Omental fat pad (tissue), 4 donors: ENCODE results near the gene HDAC3. TPM values are rescaled to one million over a fixed set of nuclear protein-coding genes. Genes with fewer than 3 reads are reported as not detected.
"Not testable (repeated sequence)": the region's sequence is repeated elsewhere in the genome, so short reads cannot be mapped to it uniquely, and the experiment has no call there.

Experiments
- ATAC-seq: fragments of 150-250 bp; one replicate; pipeline ENCODE4 v1.9.1; 2016; ENCODE audit warnings: mild to moderate bottlenecking, moderate library complexity; ENCODE audit not compliant: low FRiP score
- DNase-seq: peaks from one replicate; pipeline ENCODE4 v3.0.0-alpha.2; 2019; ENCODE audit warnings: low spot score
- total RNA-seq, 4 donors: library from RNA; depleted of rRNA; stranded (reverse); fragments of >200 nt; gene quantifications; one replicate each; pipeline ENCODE4 v1.1.0, GENCODE V29; 2016
- TF ChIP-seq, protein P1 (sequence below), 3 donors: fragments of 450-650 bp; IDR thresholded peaks; one replicate each; pipeline ENCODE4 v1.5.1; 2016 to 2017; ENCODE audit warnings: antibody characterized with exemption in 3 of 3, mild to moderate bottlenecking in 3 of 3, moderate library complexity in 2 of 3

HDAC3 gene
- total RNA-seq, 4 donors from 2014 or later: 31.5 to 50.6 (median 38.5) TPM

DNA sequence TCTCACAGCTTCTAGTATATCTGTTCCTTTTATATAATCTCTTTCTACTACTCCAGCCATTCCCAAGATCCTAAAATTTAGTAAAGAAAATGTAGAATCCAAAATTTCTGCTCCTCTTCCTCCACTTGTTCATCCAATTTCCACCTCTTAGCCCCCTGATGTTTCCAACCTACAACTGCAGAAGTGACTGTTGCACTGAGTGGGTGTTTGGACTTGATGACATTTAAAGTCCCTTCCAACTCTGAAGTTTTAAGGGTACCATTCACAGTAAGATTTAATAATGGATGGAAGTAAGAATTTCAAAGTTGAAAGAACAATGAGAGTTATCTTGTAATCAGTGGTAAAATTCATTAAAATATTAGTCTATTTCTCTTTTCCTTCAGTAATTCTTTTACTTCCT is 23.3 kb downstream of the HDAC3 start:
- no peak for DNase-seq
- TF ChIP-seq, protein P1, sequence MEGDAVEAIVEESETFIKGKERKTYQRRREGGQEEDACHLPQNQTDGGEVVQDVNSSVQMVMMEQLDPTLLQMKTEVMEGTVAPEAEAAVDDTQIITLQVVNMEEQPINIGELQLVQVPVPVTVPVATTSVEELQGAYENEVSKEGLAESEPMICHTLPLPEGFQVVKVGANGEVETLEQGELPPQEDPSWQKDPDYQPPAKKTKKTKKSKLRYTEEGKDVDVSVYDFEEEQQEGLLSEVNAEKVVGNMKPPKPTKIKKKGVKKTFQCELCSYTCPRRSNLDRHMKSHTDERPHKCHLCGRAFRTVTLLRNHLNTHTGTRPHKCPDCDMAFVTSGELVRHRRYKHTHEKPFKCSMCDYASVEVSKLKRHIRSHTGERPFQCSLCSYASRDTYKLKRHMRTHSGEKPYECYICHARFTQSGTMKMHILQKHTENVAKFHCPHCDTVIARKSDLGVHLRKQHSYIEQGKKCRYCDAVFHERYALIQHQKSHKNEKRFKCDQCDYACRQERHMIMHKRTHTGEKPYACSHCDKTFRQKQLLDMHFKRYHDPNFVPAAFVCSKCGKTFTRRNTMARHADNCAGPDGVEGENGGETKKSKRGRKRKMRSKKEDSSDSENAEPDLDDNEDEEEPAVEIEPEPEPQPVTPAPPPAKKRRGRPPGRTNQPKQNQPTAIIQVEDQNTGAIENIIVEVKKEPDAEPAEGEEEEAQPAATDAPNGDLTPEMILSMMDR (IDR thresholded peaks at IDR 0.05): no peak
- no peak for ATAC-seq

DNA sequence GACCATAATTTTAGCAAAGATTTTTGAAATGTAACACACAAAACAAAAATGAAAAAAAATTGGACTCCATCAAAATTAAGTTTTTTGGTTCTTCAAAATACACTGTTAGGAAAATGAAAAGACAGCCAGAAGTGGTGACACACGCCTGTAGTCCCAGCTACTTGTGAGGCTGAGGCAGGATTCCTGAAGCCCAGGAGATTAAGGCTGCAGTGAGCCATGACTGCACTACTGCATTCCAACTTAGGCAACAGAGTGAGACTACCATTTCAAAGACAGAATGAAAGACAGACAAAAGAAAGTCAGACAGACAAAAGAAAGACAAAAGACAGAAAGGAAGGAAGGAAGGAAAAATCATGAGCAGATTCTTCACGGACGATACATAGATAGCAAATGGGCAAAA is 25.4 kb downstream of the HDAC3 start:
- no peak for DNase-seq
- TF ChIP-seq, protein P1 (IDR thresholded peaks at IDR 0.05): no peak
- ATAC-seq: no peak

DNA sequence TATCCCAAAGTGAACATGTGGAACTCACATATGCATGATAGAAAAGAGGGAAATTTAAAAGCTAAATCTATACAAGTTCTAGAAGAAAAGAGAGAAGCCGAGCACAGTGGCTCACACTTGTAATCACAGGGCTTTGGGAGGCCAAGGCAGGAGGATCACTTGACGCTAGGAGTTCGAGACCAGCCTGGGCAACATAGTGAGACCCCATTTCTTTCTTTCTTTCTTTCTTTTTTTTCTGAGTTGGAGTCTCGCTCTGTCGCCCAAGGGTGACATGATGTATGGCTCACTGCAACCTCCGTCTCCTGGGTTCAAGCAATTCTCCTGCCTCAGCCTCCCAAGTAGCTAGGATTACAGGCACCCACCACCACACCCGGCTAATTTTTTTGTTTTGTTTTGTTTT is 26.7 kb downstream of the HDAC3 start:
- ATAC-seq, DNase-seq: not testable (repeated sequence)

DNA sequence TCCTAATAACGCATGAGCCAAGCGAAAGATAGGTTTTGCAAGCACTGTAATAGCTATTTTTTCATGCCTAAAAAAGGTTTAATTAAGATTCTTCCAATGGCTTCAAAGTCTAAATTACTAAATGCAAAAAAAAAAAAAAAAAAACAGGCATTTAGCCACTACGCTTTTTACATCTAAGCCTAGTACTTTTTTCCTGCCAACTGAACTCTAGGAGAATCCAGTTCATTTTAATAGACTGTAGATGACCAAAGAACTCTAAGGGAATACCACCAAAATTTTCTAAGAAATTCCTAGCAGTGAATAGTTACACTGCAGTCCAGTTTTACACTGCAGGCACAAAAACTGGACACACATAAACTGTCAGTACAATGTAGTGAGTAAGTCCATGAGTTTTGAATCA is 27.6 kb downstream of the HDAC3 start:
- TF ChIP-seq, protein P1 (IDR thresholded peaks at IDR 0.05): no peak
- ATAC-seq (no peak), DNase-seq (no peak)

DNA sequence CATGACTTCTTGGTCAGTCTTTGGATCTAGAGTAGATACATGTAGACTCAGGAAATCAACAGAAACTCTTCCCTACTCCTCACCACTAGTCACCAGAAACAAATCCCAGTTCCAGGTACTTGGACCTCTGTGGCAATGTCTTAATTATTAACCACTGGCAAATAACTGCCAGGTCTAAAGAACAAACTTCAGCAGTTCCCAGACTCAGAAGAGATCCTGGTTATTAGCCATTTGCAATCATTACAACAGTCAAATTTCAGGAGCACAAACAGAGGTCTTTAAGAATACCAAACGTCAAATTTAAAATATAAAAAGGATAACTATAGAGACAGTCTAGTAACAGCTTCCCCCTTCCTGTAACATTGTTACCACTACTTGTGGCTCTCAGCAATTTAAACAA is 28.1 kb downstream of the HDAC3 start:
- no peak for ATAC-seq
- TF ChIP-seq, protein P1 (IDR thresholded peaks at IDR 0.05): no peak
- no peak for DNase-seq

DNA sequence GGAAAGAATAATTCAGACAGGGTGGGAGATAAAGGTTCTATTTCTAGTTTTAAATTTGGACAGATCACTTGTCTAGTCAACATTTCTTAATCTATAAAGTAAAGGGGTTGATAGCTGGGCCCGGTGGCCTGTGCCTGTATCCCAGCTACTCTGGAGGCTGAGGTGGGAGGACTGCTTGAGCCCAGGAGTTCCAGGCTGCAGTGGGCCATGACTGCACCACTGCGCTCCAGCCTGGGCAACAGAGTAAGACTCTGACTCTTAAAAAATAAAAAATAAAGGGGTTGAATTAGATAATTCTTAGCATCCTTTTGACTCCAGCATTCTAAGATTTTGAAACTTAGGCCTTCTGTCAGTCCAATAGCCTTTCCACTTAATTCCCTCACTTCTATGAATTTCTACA is 28.6 kb downstream of the HDAC3 start:
- ATAC-seq (no peak), DNase-seq (no peak)
- TF ChIP-seq, protein P1 (IDR thresholded peaks at IDR 0.05): no peak

DNA sequence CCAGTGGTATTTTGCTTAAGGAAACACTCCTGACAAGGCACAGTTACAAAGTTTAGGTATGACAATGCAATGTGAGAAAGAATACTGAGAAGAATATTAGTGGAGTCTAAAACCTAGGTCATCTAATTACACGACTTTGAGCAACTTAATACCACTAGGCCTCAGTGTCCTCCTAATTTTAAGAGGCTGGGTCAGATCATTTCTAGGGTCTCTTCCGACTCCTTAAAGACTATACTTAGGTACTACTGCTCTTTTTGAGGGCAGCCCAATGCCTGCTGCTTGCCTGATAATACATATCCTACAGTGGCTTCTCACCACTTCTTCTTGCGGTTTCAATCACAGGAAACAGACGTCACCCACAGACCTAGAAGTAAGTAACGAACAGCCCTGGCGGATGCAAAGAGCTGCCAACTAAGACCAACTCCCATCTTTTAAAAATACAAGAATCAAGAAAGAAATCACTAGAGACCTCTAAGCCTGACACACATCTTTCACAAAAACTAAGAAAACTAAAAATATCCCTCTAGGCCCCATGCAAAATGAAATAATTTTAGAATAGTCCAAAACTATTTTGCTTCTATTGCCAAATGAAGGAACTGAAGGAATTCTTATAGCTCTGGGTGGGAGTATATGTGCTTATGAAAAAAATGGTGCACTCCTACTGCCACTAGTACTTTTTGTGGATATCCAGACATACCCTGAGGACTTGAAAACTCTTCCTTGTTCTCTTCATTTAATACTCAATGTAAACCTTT is 30.9 kb downstream of the HDAC3 start:
- ATAC-seq (no peak), DNase-seq (no peak)
- TF ChIP-seq, protein P1 (IDR thresholded peaks at IDR 0.05): no peak
